B cell (primary cell): ENCODE measurements around the gene PLCD3. TPM values are rescaled to one million over a fixed set of nuclear protein-coding genes. Genes with fewer than 3 reads are reported as not detected.

Experiments used
- ATAC-seq: fragments of 200-7000 bp; cut with Tn5 transposase; one replicate; pipeline ENCODE4 v1.10.0; 2021; ENCODE audit warnings: low read depth, mild to moderate bottlenecking, moderate number of reproducible peaks, moderate library complexity
- CTCF ChIA-PET: fragments of 350-600 bp; sonication (Branson Sonifier 250); formaldehyde crosslinking; loops from one replicate; lab custom pipeline; 2021; ENCODE audit warnings: antibody characterized with exemption, inconsistent platforms; lab: Charles Lee
- POLR2A ChIA-PET: fragments of 350-600 bp; sonication (Branson Sonifier 250); formaldehyde crosslinking; loops from one replicate; lab custom pipeline; 2021; ENCODE audit warnings: antibody characterized with exemption; lab: Charles Lee
- DNase-seq: peaks from one replicate; pipeline ENCODE4 v3.0.0; 2013
- H2AFZ ChIP-seq: 2 replicates; pipeline ENCODE4 v1.6.1; 2012; ENCODE audit warnings: mild to moderate bottlenecking, low read depth, low read length; ENCODE audit not compliant: insufficient read depth, poor library complexity, severe bottlenecking
- H3K27ac ChIP-seq, 2 donors: 1 replicate in 1 of 2; 2 replicates in 1 of 2; pipeline ENCODE4 v1.5.1; 2012 to 2013; ENCODE audit warnings: low read length in 2 of 2, mild to moderate bottlenecking in 2 of 2, moderate library complexity in 1 of 2
- H3K27me3 ChIP-seq, 4 experiments: fragments of 200-600 bp in 1 of 4; sonication (generic) in 1 of 4; replicated peaks in 1 of 4; 1 replicate in 2 of 4; 2 replicates in 2 of 4; pipeline versions ENCODE4 v1.6.1 to v1.7.0; 2013 to 2016; ENCODE audit warnings: low read length in 3 of 4, mild to moderate bottlenecking in 2 of 4, mixed read lengths in 1 of 4, moderate library complexity in 1 of 4; ENCODE audit not compliant: insufficient read depth in 4 of 4, control insufficient read depth in 3 of 4; ENCODE audit errors: control extremely low read depth in 1 of 4
- H3K36me3 ChIP-seq, 2 experiments: replicated peaks in 1 of 2; 1 replicate in 1 of 2; 2 replicates in 1 of 2; pipeline versions ENCODE4 v1.6.1 to v1.7.1; 2013; ENCODE audit warnings: low read length in 1 of 2; ENCODE audit not compliant: insufficient read depth in 2 of 2, control insufficient read depth in 1 of 2; ENCODE audit errors: control extremely low read depth in 1 of 2, extremely low read depth in 1 of 2
- H3K4me1 ChIP-seq, 2 donors: fragments of 200-600 bp in 1 of 2; sonication (generic) in 1 of 2; 1 replicate in 1 of 2; 2 replicates in 1 of 2; pipeline versions ENCODE4 v1.5.1 to v1.6.1; 2013 to 2017; ENCODE audit warnings: low read length in 2 of 2; ENCODE audit not compliant: control insufficient read depth in 2 of 2, insufficient read depth in 2 of 2
- H3K4me2 ChIP-seq: replicated peaks from 2 replicates; pipeline ENCODE3; 2012; ENCODE audit warnings: mild to moderate bottlenecking, low read depth, low read length; ENCODE audit not compliant: poor library complexity, severe bottlenecking
- H3K4me3 ChIP-seq, 5 experiments: fragments of 200-600 bp in 1 of 5; sonication (generic) in 1 of 5; 1 replicate in 3 of 5; 2 replicates in 2 of 5; pipeline versions ENCODE4 v1.5.1 to v1.7.0; 2011 to 2016; ENCODE audit warnings: low read length in 4 of 5, mild to moderate bottlenecking in 4 of 5, low read depth in 2 of 5, control low read depth in 1 of 5, moderate library complexity in 1 of 5; ENCODE audit not compliant: insufficient read depth in 1 of 5; ENCODE audit errors: control extremely low read depth in 1 of 5, extremely low read depth in 1 of 5
- H3K79me2 ChIP-seq: fragments of 200-600 bp; sonication (generic); one replicate; pipeline ENCODE4 v1.6.0; 2016; ENCODE audit warnings: low read length; ENCODE audit not compliant: control insufficient read depth, insufficient read depth
- H3K9ac ChIP-seq: fragments of 200-600 bp; sonication (generic); 2 replicates; pipeline ENCODE4 v1.6.1; 2017; ENCODE audit warnings: mild to moderate bottlenecking, low read length, moderate library complexity
- H3K9me3 ChIP-seq, 3 donors: one replicate each; pipeline versions ENCODE4 v1.6.1 to v1.7.1; 2013; ENCODE audit warnings: low read length in 2 of 3; ENCODE audit not compliant: control insufficient read depth in 2 of 3, insufficient read depth in 1 of 3; ENCODE audit errors: control extremely low read depth in 1 of 3
- H4K20me1 ChIP-seq: 2 replicates; pipeline ENCODE4 v1.6.0; 2012; ENCODE audit warnings: mild to moderate bottlenecking, low read length; ENCODE audit not compliant: insufficient read depth, control insufficient read depth, poor library complexity, severe bottlenecking
- H3K27ac Mint-ChIP-seq: one replicate; pipeline ENCODE4 v1.8.0; 2021; ENCODE audit warnings: mixed read lengths
- H3K27me3 Mint-ChIP-seq: one replicate; pipeline ENCODE4 v1.8.0; 2021; ENCODE audit warnings: mixed read lengths
- H3K4me1 Mint-ChIP-seq: one replicate; pipeline ENCODE4 v1.8.0; 2021; ENCODE audit warnings: mixed read lengths
- H3K4me3 Mint-ChIP-seq: one replicate; pipeline ENCODE4 v1.8.0; 2021; ENCODE audit warnings: mixed read lengths
- H3K9me3 Mint-ChIP-seq: one replicate; pipeline ENCODE4 v1.8.0; 2022; ENCODE audit warnings: mixed read lengths; ENCODE audit not compliant: insufficient read depth
- EZH2 ChIP-seq: IDR thresholded peaks from 2 replicates; pipeline ENCODE4 v1.6.1; 2012; ENCODE audit warnings: borderline replicate concordance, low read depth, mild to moderate bottlenecking, moderate library complexity, low read length; ENCODE audit not compliant: insufficient read depth, poor library complexity, severe bottlenecking
- WGBS: methylation state at CpG from one replicate; pipeline ENCODE4 v1.1.5; 2013; ENCODE audit warnings: missing lambda C conversion rate; ENCODE audit not compliant: insufficient coverage; 5-methylcytosine and 5-hydroxymethylcytosine counted together
- intact Hi-C: fragments of 100-400 bp; cut with micrococcal nuclease; formaldehyde crosslinking; loops from one replicate; pipeline ENCODE4 v1.10.0; 2022
- polyA plus RNA-seq: library from polyadenylated mRNA; depleted of rRNA; stranded (reverse); fragments of >200 nt; gene quantifications from 2 replicates; pipeline ENCODE4 v1.2.3, GENCODE V29; 2012
- total RNA-seq, 2 donors: library from RNA; stranded (reverse); fragments of 120-200 nt in 1 of 2; gene quantifications; 1 replicate in 1 of 2; 2 replicates in 1 of 2; pipeline versions ENCODE4 v1.2.3 to v1.2.4, GENCODE V29; 2013 to 2022
- TF ChIP-seq, protein P1 (sequence below): fragments of 200-600 bp; IDR thresholded peaks from one replicate; pipeline ENCODE4 v1.8.0; 2022; ENCODE audit warnings: antibody characterized with exemption, mild to moderate bottlenecking

Gene PLCD3
- total and polyA plus RNA-seq, 2 donors (not counting 1 experiment from before 2014, with no cell fraction given) = 0.54 to 2.2 TPM

DNA sequence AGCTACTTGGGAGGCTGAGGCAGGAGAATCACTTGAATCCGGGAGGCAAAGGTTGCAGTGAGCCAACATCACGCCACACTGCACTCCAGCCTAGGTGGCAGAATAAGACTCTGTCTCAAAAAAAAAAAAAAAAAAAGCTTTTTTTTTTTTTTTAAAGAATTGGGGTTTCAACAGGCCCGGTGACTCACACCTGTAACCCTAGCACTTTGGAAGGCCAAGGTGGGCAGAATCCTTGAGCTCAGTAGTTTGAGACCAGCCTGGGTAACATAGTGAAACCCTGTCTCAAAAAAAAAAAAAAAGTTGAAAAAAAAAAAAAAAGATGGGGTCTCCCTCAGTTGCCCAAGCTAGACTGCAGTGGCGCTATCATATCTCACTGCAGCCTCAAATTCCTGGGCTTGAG is 22.7 kb upstream of the PLCD3 start:
- H3K27ac ChIP-seq = peak overlapping the region in 1 of 2 donors; percentile 60

More for the DNA sequence above, 22.7 kb upstream of the PLCD3 start:
- ChIA-PET CTCF (interaction anchor here (0.6 to 1.7 kb wide), 7 partner anchors 18 to 157 kb away, joined by 3 to 15 read pairs (median 4); partner anchors contain the start of gene ACBD4), POLR2A (interaction anchor here (0.6 to 1.0 kb wide), 3 partner anchors 42 to 237 kb away, joined by 4 to 12 read pairs (median 6); no protein-coding TSS in a partner anchor)
- H3K4me1 ChIP-seq = peaks cover 39 to 40% of the 10 kb centered on the region in 2 donors
- H3K9ac ChIP-seq = no peak overlapping the region
- ATAC-seq = no peak
- no peak for DNase-seq
- no peak overlapping the region for H2AFZ ChIP-seq
- H3K4me2 ChIP-seq = no peak overlapping the region
- no peak for TF ChIP-seq EZH2
- TF ChIP-seq, protein P1, sequence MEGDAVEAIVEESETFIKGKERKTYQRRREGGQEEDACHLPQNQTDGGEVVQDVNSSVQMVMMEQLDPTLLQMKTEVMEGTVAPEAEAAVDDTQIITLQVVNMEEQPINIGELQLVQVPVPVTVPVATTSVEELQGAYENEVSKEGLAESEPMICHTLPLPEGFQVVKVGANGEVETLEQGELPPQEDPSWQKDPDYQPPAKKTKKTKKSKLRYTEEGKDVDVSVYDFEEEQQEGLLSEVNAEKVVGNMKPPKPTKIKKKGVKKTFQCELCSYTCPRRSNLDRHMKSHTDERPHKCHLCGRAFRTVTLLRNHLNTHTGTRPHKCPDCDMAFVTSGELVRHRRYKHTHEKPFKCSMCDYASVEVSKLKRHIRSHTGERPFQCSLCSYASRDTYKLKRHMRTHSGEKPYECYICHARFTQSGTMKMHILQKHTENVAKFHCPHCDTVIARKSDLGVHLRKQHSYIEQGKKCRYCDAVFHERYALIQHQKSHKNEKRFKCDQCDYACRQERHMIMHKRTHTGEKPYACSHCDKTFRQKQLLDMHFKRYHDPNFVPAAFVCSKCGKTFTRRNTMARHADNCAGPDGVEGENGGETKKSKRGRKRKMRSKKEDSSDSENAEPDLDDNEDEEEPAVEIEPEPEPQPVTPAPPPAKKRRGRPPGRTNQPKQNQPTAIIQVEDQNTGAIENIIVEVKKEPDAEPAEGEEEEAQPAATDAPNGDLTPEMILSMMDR = no peak
- peaks cover 0 to 10% of the 10 kb centered on the region in 2 experiments for H3K36me3 ChIP-seq
- Mint-ChIP-seq H3K27ac (no peak overlapping the region), H3K4me1 (peaks cover 49% of the 10 kb centered on the region), H3K27me3 (no peaks in the 10 kb centered on the region), H3K4me3 (no peak overlapping the region), H3K9me3 (no peaks in the 10 kb centered on the region)
- H3K79me2 ChIP-seq = peaks cover 86% of the 10 kb centered on the region
- no CpG with 5 or more reads among the region's 4 CpGs for WGBS
- intact Hi-C loops = no loop called here
- peaks cover 23% of the 10 kb centered on the region for H4K20me1 ChIP-seq
- no peaks in the 10 kb centered on the region for H3K9me3 ChIP-seq
- H3K27me3 ChIP-seq = no peaks in the 10 kb centered on the region
- no peak overlapping the region for H3K4me3 ChIP-seq
